Renal cortex interstitium (tissue), 11 donors: ENCODE measurements around the gene EEF1G. TPM values are rescaled to one million over a fixed set of nuclear protein-coding genes. Genes with fewer than 3 reads are reported as not detected.
"Not testable (repeated sequence)": the region's sequence is repeated elsewhere in the genome, so short reads cannot be mapped to it uniquely, and the experiment has no call there.

ENCODE experiments used
- DNase-seq, 11 donors: peaks; one replicate each; pipeline ENCODE4 v3.0.0-alpha.2; 2013; ENCODE audit warnings: low read depth in 9 of 11, low spot score in 4 of 11; ENCODE audit errors: extremely low read depth in 1 of 11
- polyA plus RNA-seq, 3 donors: library from polyadenylated mRNA; unstranded; fragments of 120-200 nt; gene quantifications; one replicate each; pipeline ENCODE4 v1.2.1, GENCODE V29; 2013; ENCODE audit not compliant: insufficient read length in 3 of 3

Gene EEF1G
- polyA plus RNA-seq, 3 donors, result 2,243 to 2,394 (median 2,287) TPM

DNA sequence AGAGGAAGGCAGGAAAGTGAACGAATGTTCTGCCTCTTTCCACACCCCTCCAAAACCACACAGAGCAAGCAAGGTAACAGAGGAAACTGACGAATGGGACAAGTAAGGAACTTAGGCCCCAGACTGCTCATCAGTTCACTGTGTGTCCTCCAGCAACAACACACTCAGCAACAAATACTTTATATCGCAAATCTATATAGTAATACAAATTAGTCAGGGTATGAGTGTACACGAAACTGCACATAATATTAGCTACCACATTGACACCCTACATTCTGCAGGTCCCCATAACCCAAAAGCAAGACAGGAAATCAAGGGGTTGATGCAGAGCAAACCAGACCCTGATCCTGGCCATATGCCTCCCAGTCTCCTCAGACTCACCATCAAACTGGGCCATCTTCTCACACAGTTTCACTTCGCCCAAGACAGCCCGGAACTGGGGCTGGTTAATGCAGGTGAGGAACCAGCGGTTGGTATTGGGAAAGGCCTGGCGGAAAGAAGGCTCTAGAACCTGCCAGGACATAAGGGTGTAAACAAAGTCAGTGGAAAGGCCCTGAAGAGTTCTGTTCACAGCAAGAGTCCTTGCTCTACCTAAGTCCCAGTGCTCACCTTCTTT, 6.6 kb downstream of the EEF1G start:
- no peak for DNase-seq

GRCh38 chr11:62566247-62566646, 7.4 kb downstream of the EEF1G start:
- no peak for DNase-seq

GRCh38 chr11:62565100-62565802, 8.4 kb downstream of the EEF1G start:
- DNase-seq, result no peak

DNA sequence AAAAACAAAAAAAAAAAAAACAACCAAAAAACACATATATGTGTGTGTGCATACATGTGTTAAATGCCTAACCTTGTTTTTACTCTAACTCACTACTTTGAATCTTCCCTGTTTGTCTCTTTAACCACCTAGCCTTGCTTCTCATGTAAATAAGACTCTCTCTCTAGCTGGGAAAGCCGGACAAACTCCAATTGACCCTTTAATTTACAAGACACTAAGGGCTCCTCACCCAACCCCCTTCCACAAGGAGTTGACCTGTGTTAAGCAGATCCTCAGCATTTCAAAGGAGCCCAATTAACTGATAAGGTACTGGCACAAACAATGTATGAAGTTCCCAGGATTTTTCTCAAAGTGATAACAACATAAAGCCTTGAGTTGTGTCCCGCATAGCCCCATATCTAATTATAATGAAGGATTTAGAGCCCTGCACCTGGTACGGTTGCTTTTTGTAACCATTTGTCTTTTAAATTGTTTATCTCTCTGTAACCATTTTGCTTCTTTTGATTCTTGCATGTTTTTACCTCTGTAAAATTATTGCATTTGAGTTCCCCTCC, 11.9 kb downstream of the EEF1G start:
- DNase-seq, result not testable (repeated sequence)

DNA sequence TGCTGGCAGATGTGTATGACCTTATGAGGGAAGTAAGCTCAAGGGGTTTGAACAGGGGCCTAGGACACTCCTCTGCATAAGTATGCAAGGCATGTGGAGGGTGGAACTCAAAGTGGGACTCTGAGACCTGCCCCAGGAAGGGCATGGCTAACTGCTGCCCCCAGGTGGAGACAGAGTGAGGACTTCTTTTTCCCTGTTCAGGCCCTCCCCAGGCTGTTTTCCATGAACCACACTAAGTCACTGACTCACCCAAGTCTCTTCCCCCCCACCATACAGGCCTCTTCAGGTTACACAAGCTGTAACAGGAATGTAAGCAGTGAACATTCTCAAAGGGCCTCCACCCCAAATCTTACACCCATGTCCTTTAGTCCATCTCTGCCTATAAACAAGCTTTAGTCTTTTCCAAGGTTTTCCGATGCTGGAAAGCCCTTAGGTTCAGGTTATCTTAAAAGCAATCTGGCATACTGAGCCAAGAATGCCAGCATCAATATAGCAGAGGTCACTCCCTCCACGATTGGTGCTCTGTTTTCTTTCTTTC, 13.1 kb downstream of the EEF1G start:
- DNase-seq, result peak in 2 of 11 donors; percentile 53 to 85

GRCh38 chr11:62559626-62560025, 14.1 kb downstream of the EEF1G start:
- not testable (repeated sequence) for DNase-seq

- DNase-seq, result no peak
These were observed 14.5 kb downstream of the EEF1G start for GRCh38 chr11:62559204-62559603.

- DNase-seq, result no peak
These were observed 15.0 kb downstream of the EEF1G start for GRCh38 chr11:62558669-62559068.

DNA sequence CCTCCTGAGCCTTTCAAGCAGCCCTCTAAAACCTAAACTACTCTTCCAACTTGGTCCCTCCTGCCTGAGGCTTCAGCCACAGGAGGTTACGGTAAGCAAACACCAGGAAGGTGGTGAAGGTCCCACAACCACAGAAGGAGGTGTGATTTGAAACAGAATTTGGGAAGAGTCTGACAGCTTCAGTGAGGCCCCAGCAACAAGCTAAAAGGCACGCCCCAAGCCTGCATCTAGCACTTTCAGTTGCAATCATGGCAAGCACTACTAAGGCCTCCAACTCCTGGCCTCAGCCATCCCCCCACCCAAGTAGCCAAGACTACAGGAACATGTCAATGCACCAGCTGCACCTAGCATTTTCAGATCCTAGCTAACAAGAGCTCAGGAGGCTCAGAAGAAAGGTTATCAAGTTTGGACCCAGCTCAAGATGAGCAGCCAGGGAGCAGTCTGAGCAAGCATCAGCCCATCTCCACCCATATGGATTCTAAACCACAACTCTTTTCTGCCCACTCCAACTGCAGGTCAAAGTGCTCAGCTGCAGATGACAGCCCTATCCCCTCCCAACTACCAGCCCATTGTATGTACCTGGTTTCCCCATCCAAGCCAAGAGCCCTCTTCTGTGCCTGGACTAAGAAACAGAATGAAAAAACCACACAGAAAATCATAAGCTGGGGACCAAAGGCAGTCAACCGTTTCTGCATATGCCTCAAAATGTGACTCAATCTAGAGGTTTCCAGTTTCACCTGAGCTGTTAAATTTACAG, 16.6 kb downstream of the EEF1G start:
- no peak for DNase-seq

GRCh38 chr11:62556108-62556874, 17.4 kb downstream of the EEF1G start:
- peak in 3 of 11 donors; percentile 55 to 76 (median 73) for DNase-seq

DNA sequence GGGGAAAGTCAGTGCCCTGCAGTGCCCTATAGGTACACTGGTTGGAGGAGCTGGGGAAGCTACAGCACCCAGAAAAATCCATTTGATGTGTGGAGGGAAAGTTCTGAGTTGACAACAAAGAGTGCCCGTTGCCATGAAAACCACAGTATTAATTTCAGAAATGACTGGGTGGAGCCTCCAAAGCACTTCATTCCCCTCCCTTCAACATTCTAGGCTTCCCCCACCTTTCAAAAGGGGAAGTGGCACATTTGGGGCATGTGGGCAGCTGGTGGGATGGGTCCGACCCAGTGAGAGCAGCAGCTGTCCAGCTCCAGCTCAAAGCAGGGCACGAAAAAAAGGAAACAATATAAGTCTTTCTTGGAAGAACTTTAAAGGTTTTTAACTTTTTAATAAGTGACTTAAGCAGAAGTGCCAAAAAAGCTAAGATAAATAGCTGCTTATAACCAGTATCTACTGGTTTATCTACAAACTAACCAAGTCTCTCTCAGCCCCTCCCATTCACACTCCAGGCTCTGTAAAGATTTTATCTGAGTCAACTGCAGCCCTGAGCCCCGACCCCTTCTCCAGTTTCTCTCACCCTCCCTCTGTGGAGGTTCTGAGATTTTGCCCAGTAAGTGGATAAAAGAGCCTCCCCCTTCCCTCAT, 18.1 kb downstream of the EEF1G start:
- DNase-seq, result peak in 1 of 11 donors; percentile 35

DNA sequence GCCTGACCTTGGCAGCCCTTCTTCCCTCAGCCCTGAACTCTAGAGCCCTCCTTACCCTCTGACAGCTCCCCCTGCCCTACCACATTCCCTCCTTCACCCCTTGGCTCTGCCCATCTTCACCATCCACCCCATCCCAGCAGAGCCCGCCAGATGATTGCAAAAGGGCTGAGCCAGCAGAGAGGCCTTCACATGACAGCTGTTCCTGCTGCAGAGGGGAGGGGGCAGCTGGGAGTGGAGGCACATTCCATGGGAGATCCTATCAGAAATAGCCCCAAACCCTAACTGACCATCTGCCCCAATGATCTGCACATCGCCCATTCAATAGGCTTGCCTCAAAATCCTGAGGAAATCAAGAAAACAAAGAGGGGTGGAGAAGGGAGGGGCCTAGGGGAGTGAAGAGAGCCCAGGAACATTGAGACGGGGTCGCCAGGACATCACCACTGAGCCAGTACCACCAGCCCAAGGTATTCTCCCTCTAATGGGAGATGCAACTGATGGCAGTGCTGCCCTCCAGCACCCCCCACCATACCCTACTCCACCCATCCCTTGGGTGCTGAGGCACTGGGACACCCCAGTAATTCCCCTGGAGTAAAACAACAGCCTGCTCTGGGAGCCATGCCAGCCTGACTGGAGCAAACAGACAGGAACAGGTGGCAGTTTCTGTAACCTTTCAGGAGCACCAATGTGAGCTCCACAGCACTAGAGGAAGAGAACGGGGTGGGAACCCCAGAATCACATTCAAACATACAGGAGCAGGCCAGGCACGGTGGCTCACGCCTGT, 19.1 kb downstream of the EEF1G start:
- no peak for DNase-seq

DNA sequence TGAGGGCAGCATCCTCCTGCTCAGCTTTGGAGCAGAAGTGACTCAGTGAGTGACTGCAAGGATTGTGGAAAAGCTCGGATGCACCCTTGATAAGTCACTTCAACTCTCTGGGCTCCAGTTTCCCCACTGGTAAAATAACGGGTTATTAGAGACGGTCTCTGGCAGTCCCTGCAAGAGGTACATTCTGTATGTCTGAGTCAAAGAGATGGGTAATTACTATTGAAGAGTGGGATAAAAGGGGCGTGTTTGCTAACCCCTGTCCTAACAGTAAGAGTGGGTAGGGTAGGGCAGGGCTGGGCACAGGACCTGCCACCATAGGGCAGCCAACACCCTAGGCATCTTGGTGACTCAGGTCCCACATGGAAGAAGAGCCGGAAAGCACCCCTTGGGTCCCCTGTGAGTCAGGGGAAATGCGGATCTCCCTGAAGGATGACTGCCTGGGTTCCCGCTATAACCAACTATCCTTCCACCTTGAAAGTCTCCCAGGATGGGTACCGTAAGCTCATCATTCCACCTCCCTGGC, 19.8 kb downstream of the EEF1G start:
- no peak for DNase-seq

GRCh38 chr11:62553080-62553838, 20.4 kb downstream of the EEF1G start:
- peak in 2 of 11 donors; percentile 69 to 75 for DNase-seq

- no peak for DNase-seq
These were observed 21.1 kb downstream of the EEF1G start for GRCh38 chr11:62552485-62553079.

- not testable (repeated sequence) for DNase-seq
These were observed 23.2 kb downstream of the EEF1G start for GRCh38 chr11:62550478-62550877.
